GM20000 (cell line): ENCODE data around the gene ESRRG.

ENCODE experiments used
- DNase-seq: peaks from one replicate; pipeline ENCODE4 v3.0.0; 2012; ENCODE audit warnings: low spot score
- CTCF ChIP-seq: IDR thresholded peaks from 2 replicates; pipeline ENCODE4 v1.5.1; 2012; ENCODE audit warnings: mild to moderate bottlenecking, control low read depth; ENCODE audit errors: extremely low read depth, missing control alignments

The ESRRG gene

GRCh38 chr1:216686860-216687766 lies 36.1 kb downstream of the ESRRG start:
- DNase-seq = no peak

DNA sequence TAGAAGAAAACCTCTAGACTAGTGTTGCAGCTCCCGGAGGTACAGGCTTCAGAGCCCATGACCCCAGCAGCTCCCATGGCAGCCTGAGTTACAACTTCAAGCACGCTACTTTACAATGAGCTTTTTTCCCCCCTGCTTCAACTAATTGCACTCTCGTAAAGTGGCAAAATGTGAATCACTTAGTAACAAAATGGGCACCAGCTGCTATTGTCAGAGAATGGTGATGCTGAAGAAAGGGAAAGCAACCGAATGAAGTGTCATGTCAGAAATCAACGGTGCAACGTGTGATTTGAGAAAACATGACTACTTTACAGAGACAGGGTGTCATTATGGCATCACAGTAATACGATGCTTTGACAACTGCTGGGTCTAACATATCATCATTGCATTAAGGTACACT lies 40.5 kb downstream of the ESRRG start:
- TF ChIP-seq CTCF = no peak
- DNase-seq = no peak

More at GRCh38 chr1:216686860-216687766, 36.1 kb downstream of the ESRRG start:
- TF ChIP-seq CTCF = no peak

DNA sequence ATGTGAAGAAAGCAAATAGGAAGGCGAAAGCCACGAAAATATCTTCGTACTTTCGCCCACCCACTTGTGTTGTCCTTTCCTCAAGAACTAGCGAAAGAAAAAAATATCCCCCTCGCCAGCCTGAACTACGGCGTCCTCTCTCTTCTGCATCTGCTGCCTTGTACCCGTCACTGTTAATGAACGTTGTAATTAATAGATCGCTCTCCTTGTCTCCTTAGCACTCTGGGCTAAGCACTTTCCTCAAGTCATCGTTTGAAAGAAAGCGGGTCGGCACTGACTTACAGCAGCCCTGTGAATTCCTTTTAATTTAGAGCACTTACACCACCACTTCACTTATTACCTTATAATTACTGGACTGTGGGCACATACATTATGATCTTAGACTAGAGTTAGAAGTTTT lies 44.1 kb downstream of the ESRRG start:
- no peak for DNase-seq
- no peak for TF ChIP-seq CTCF

DNA sequence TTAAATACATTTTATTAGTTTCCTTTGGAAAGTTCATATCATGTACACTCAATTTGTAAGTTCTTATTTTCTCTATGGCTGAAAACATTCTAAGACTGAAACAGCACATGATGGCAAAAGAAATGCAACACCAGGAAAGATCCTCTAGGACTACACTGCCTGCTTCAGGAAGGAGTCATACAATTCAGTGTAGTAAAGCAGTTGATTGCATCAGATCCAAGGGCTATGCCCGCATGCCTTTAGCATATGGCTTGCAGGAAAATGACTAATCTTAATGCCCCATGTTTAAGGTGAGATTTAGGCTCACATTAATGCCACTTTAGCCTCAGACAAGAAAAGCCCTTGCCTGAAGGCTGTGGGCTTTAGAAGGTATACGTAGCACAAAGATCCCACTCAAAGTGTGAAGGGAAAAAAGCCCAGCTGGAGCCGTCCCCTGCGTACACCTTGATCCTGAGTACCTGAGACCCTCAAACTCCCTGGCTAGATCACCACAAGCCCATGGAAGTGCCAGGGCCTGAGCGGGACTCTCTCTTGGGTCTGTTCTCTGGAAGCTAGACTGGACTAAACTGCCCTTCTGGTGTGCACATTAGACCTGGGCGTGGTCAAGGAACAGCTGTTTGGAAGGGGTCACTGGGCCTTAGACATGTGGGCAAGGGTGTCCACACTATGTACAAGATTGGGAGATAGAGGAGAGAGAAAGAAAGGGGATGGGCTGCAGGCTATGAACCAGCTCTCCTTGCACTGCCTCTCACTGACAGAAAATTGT lies 52.9 kb downstream of the ESRRG start:
- no peak for DNase-seq
- TF ChIP-seq CTCF = no peak

DNA sequence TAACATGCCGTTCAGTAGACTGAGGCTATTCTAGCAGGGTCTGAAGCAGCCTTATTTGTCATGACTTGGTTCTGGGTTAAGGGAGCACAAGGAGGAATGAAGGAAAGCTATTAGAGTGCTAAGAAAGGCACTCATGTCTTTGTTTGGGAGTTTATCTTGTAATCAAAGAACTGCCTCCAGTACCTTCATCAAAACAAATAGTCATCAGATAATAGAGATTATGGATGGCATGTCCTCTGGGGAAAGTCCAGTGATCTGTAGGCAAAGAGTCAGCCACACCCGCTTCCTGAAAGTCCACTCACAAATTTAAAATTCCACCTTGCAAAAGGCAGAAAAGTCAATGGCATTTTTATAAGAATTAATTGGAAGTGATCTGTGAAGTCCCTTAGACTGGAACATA lies 56.8 kb downstream of the ESRRG start:
- no peak for DNase-seq
- TF ChIP-seq CTCF = no peak

DNA sequence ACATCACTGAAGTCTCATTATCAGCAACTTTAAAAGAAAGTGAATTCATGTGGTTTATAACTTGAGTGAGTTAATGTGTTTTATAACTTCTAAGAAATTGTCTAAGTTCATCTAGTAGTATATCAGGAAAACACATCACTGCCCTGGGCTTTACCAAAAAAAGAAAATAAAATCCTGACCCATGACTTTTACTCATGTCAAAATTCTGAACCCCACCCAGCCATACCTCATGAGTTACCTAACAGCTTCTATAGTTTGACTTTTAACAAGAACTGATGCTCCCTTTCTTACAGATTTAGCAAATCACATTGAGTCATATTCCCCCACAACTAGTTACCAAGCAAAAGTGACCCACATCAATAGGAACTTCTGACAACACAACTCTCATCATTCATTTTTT lies 57.4 kb downstream of the ESRRG start:
- TF ChIP-seq CTCF = no peak
- no peak for DNase-seq

- no peak for TF ChIP-seq CTCF
- no peak for DNase-seq
Measured at GRCh38 chr1:216665406-216665805, 57.8 kb downstream of the ESRRG start.
